HEK293 (cell line): ENCODE results near the gene SLC1A7.

Source experiments
- CTCF ChIA-PET: fragments of 350-600 bp; formaldehyde crosslinking; extraction: SDS; loops from one replicate; lab custom pipeline; 2021; ENCODE audit warnings: antibody characterized with exemption; lab: Yijun Ruan, JAX
- POLR2A ChIA-PET: fragments of 300-600 bp; formaldehyde crosslinking; extraction: SDS; loops from one replicate; lab custom pipeline; 2020; ENCODE audit warnings: antibody characterized with exemption, inconsistent platforms; lab: Yijun Ruan, JAX
- H3K27ac ChIP-seq: fragments of 200-500 bp; sonication (Bioruptor generic); 2 replicates; pipeline ENCODE4 v1.5.1; 2014; ENCODE audit warnings: low read depth, low read length, control low read depth, inconsistent platforms; ENCODE audit errors: extremely low read depth
- H3K36me3 ChIP-seq, 2 experiments: fragments of 200-500 bp in 1 of 2; sonication (Bioruptor generic) in 1 of 2; 1 replicate in 1 of 2; 2 replicates in 1 of 2; pipeline ENCODE4 v1.5.1; 2014 to 2017; ENCODE audit warnings: inconsistent platforms in 2 of 2, low read length in 2 of 2; ENCODE audit not compliant: control insufficient read depth in 2 of 2, insufficient read depth in 1 of 2
- H3K4me1 ChIP-seq: fragments of 200-500 bp; sonication (Bioruptor generic); 2 replicates; pipeline ENCODE4 v1.5.1; 2014; ENCODE audit warnings: mild to moderate bottlenecking, low read length, inconsistent platforms; ENCODE audit not compliant: control insufficient read depth, insufficient read depth
- H3K4me3 ChIP-seq: 2 replicates; pipeline ENCODE4 v1.5.1; 2011; ENCODE audit warnings: low read depth, mild to moderate bottlenecking, control low read depth, low read length, moderate library complexity
- H3K9me3 ChIP-seq: fragments of 200-500 bp; sonication (Bioruptor generic); 2 replicates; pipeline ENCODE4 v1.5.1; 2014; ENCODE audit warnings: low read depth, low read length, inconsistent platforms; ENCODE audit not compliant: control insufficient read depth, insufficient read depth
- GLIS1 ChIP-seq: fragments of 450-650 bp; formaldehyde crosslinking; IDR thresholded peaks from 2 replicates; pipeline ENCODE4 v1.5.1; 2016; ENCODE audit warnings: missing biosample characterization, missing genetic modification characterization
- GLIS2 ChIP-seq: fragments of 450-650 bp; formaldehyde crosslinking; IDR thresholded peaks from 2 replicates; pipeline ENCODE4 v1.5.1; 2016; ENCODE audit warnings: missing biosample characterization, missing genetic modification characterization
- HOXC10 ChIP-seq: sonication (generic); formaldehyde crosslinking; IDR thresholded peaks from 2 replicates; pipeline ENCODE4 v1.8.1; 2023; ENCODE audit warnings: mild to moderate bottlenecking, missing genetic modification reagents
- SETDB1 ChIP-seq: IDR thresholded peaks from one replicate; pipeline ENCODE4 v1.6.1; 2017; ENCODE audit warnings: mild to moderate bottlenecking, low read length, moderate library complexity, mixed read lengths; ENCODE audit not compliant: insufficient read length
- ZBTB11 ChIP-seq: fragments of 450-650 bp; formaldehyde crosslinking; conservative IDR thresholded peaks from 2 replicates; pipeline ENCODE4 v1.5.1; 2016; ENCODE audit warnings: low read depth, missing biosample characterization, missing genetic modification characterization
- ZIC2 ChIP-seq: fragments of 450-650 bp; formaldehyde crosslinking; IDR thresholded peaks from 2 replicates; pipeline ENCODE4 v1.5.1; 2016; ENCODE audit warnings: missing biosample characterization, missing genetic modification characterization
- ZNF132 ChIP-seq: fragments of 450-650 bp; formaldehyde crosslinking; IDR thresholded peaks from 2 replicates; pipeline ENCODE4 v1.5.1; 2017; ENCODE audit warnings: missing biosample characterization, missing genetic modification characterization, borderline replicate concordance
- ZNF133 ChIP-seq: fragments of 450-650 bp; formaldehyde crosslinking; IDR thresholded peaks from 2 replicates; pipeline ENCODE4 v1.5.1; 2016; ENCODE audit warnings: missing biosample characterization, missing genetic modification characterization
- ZNF148 ChIP-seq: fragments of 450-650 bp; formaldehyde crosslinking; IDR thresholded peaks from 2 replicates; pipeline ENCODE4 v1.5.0; 2017; ENCODE audit warnings: missing biosample characterization, missing genetic modification characterization, borderline replicate concordance
- ZNF157 ChIP-seq: fragments of 450-650 bp; formaldehyde crosslinking; IDR thresholded peaks from 2 replicates; pipeline ENCODE4 v1.5.1; 2016; ENCODE audit warnings: missing biosample characterization, missing genetic modification characterization
- ZNF202 ChIP-seq: fragments of 450-650 bp; formaldehyde crosslinking; IDR thresholded peaks from 2 replicates; pipeline ENCODE4 v1.5.1; 2016; ENCODE audit warnings: missing biosample characterization, missing genetic modification characterization, borderline replicate concordance
- ZNF214 ChIP-seq: fragments of 450-650 bp; formaldehyde crosslinking; IDR thresholded peaks from 2 replicates; pipeline ENCODE4 v1.5.1; 2017; ENCODE audit warnings: missing biosample characterization, mild to moderate bottlenecking, missing genetic modification characterization, borderline replicate concordance
- ZNF223 ChIP-seq: fragments of 450-650 bp; formaldehyde crosslinking; IDR thresholded peaks from 2 replicates; pipeline ENCODE4 v1.5.1; 2016; ENCODE audit warnings: missing biosample characterization, missing genetic modification characterization
- ZNF335 ChIP-seq: fragments of 450-650 bp; formaldehyde crosslinking; conservative IDR thresholded peaks from 2 replicates; pipeline ENCODE4 v1.5.1; 2016; ENCODE audit warnings: missing biosample characterization, missing genetic modification characterization
- ZNF354C ChIP-seq: fragments of 450-650 bp; formaldehyde crosslinking; IDR thresholded peaks from 2 replicates; pipeline ENCODE4 v1.5.1; 2016; ENCODE audit warnings: missing biosample characterization, missing genetic modification characterization, low read depth, borderline replicate concordance
- ZNF544 ChIP-seq: fragments of 450-650 bp; formaldehyde crosslinking; IDR thresholded peaks from 2 replicates; pipeline ENCODE4 v1.5.0; 2017; ENCODE audit warnings: missing biosample characterization, missing genetic modification characterization
- ZNF549 ChIP-seq: fragments of 450-650 bp; IDR thresholded peaks from 2 replicates; pipeline ENCODE4 v1.5.1; 2018; ENCODE audit warnings: missing biosample characterization, missing genetic modification characterization, mild to moderate bottlenecking, inconsistent platforms, moderate library complexity
- ZNF561 ChIP-seq: fragments of 450-650 bp; IDR thresholded peaks from 2 replicates; pipeline ENCODE4 v1.5.1; 2018; ENCODE audit warnings: missing biosample characterization, missing genetic modification characterization, borderline replicate concordance
- ZNF645 ChIP-seq: fragments of 450-650 bp; formaldehyde crosslinking; IDR thresholded peaks from 2 replicates; pipeline ENCODE4; 2016; ENCODE audit warnings: missing biosample characterization, missing genetic modification characterization
- ZNF768 ChIP-seq: fragments of 450-650 bp; formaldehyde crosslinking; IDR thresholded peaks from 2 replicates; pipeline ENCODE4 v1.5.1; 2018; ENCODE audit warnings: missing biosample characterization, mild to moderate bottlenecking, missing genetic modification characterization
- ZSCAN23 ChIP-seq: fragments of 450-650 bp; formaldehyde crosslinking; IDR thresholded peaks from 2 replicates; pipeline ENCODE4 v1.5.1; 2016; ENCODE audit warnings: missing biosample characterization, missing genetic modification characterization
- ZSCAN5A ChIP-seq: fragments of 450-650 bp; formaldehyde crosslinking; IDR thresholded peaks from 2 replicates; pipeline ENCODE4 v1.5.1; 2016; ENCODE audit warnings: missing biosample characterization, missing genetic modification characterization

SLC1A7 gene

GRCh38 chr1:53107570-53108322 is 34.7 kb downstream of the SLC1A7 start (continued):
- TF ChIP-seq ZNF214 (tag by site-specific recombination) (no peak), ZSCAN23 (tag by site-specific recombination) (no peak), ZNF544 (tag by site-specific recombination) (no peak), ZNF223 (tag by site-specific recombination) (no peak), GLIS2 (tag by site-specific recombination) (no peak), ZIC2 (no peak), ZNF202 (tag by site-specific recombination) (no peak), ZBTB11 (tag by site-specific recombination) (no peak), HOXC10 (CRISPR knock-in tag) (no peak), ZNF645 (tag by site-specific recombination) (no peak), GLIS1 (tag by site-specific recombination) (peak; percentile 53), ZNF132 (tag by site-specific recombination) (no peak), ZNF354C (tag by site-specific recombination) (no peak), SETDB1 (peak; percentile 13), ZNF148 (tag by site-specific recombination) (no peak)

- Histone ChIP-seq H3K4me3 (no peak overlapping the region), H3K36me3 (no peaks in the 10 kb centered on the region), H3K27ac (no peak overlapping the region), H3K4me1 (peaks cover 8% of the 10 kb centered on the region), H3K9me3 (no peaks in the 10 kb centered on the region)
- CTCF ChIA-PET, result interaction anchor here (0.5 to 0.9 kb wide), 3 partner anchors 38 to 138 kb away, joined by 3 to 4 read pairs (median 3); no protein-coding TSS in a partner anchor
- POLR2A ChIA-PET, result interaction anchor here (0.5 kb wide), 1 partner anchor 94 kb away, joined by 6 read pairs; no protein-coding TSS in a partner anchor
- TF ChIP-seq ZNF335 (tag by site-specific recombination) (no peak), ZNF157 (tag by site-specific recombination) (no peak), ZSCAN5A (tag by site-specific recombination) (no peak), ZNF768 (no peak), ZNF549 (no peak), ZNF133 (tag by site-specific recombination) (no peak), ZNF561 (tag by site-specific recombination) (no peak)
Measured at GRCh38 chr1:53107090-53107489, 35.3 kb downstream of the SLC1A7 start.
